SK-N-SH (cell line): ENCODE measurements around the gene CFAP43. TPM values are rescaled to one million over a fixed set of nuclear protein-coding genes. Genes with fewer than 3 reads are reported as not detected.

ENCODE experiments used
- CTCF ChIA-PET: fragments of 300-600, 350-600 bp; formaldehyde crosslinking; extraction: SDS; loops from one replicate; lab custom pipeline; 2021; lab: Yijun Ruan, JAX
- POLR2A ChIA-PET: fragments of 350-600 bp; sonication (Branson Sonifier 250); formaldehyde crosslinking; extraction: SDS; loops from one replicate; lab custom pipeline; 2020; ENCODE audit warnings: antibody characterized with exemption, inconsistent platforms; lab: Yijun Ruan, JAX
- DNase-seq: peaks from one replicate; pipeline ENCODE4 v3.0.0; 2012
- H2AFZ ChIP-seq: fragments of 200-600 bp; sonication (generic); 2 replicates; pipeline ENCODE4 v1.8.1; 2016; ENCODE audit warnings: antibody characterized with exemption, mild to moderate bottlenecking, low read depth
- H3F3A ChIP-seq: fragments of 200-600 bp; sonication (generic); replicated peaks from 2 replicates; pipeline ENCODE3; 2016; ENCODE audit warnings: antibody characterized with exemption, mild to moderate bottlenecking; ENCODE audit not compliant: insufficient read depth
- H3K27ac ChIP-seq, 2 experiments: fragments of 200-500 bp in 1 of 2; fragments of 200-600 bp in 1 of 2; sonication (Bioruptor generic) in 1 of 2; sonication (generic), shearing (Covaris generic) in 1 of 2; 2 replicates each; pipeline versions ENCODE4 v1.5.1 to v1.6.1; 2014 to 2016; ENCODE audit warnings: low read depth in 2 of 2, inconsistent platforms in 1 of 2, low read length in 1 of 2, mild to moderate bottlenecking in 1 of 2, mixed read lengths in 1 of 2
- H3K27me3 ChIP-seq: fragments of 200-600 bp; sonication (generic), shearing (Covaris generic); 2 replicates; pipeline ENCODE4 v1.6.1; 2016; ENCODE audit warnings: mixed run types; ENCODE audit not compliant: insufficient read depth
- H3K36me3 ChIP-seq, 2 experiments: fragments of 200-500 bp in 1 of 2; fragments of 200-600 bp in 1 of 2; sonication (Bioruptor generic) in 1 of 2; sonication (generic) in 1 of 2; replicated peaks in 1 of 2; 2 replicates each; pipeline versions ENCODE3 to v1.5.1; 2014 to 2016; ENCODE audit warnings: low read length in 1 of 2, mild to moderate bottlenecking in 1 of 2; ENCODE audit not compliant: insufficient read depth in 2 of 2, control insufficient read depth in 1 of 2
- H3K4me1 ChIP-seq, 2 experiments: fragments of 200-500 bp in 1 of 2; fragments of 200-600 bp in 1 of 2; sonication (Bioruptor generic) in 1 of 2; sonication (generic), shearing (Covaris generic) in 1 of 2; 2 replicates each; pipeline versions ENCODE4 v1.5.1 to v1.6.1; 2014 to 2016; ENCODE audit warnings: low read depth in 1 of 2, low read length in 1 of 2, mixed run types in 1 of 2; ENCODE audit not compliant: insufficient read depth in 2 of 2, control insufficient read depth in 1 of 2
- H3K4me2 ChIP-seq: fragments of 200-600 bp; sonication (generic), shearing (Covaris generic); 2 replicates; pipeline ENCODE4 v1.6.1; 2017; ENCODE audit warnings: mixed run types
- H3K4me3 ChIP-seq, 2 experiments: fragments of 200-500 bp in 1 of 2; fragments of 200-600 bp in 1 of 2; sonication (Bioruptor generic) in 1 of 2; sonication (generic), shearing (Covaris generic) in 1 of 2; 2 replicates each; pipeline versions ENCODE4 v1.5.1 to v1.8.1; 2014 to 2016; ENCODE audit warnings: low read depth in 2 of 2, inconsistent platforms in 1 of 2, low read length in 1 of 2, mild to moderate bottlenecking in 1 of 2, mixed read lengths in 1 of 2, moderate library complexity in 1 of 2
- H3K79me2 ChIP-seq: fragments of 200-600 bp; sonication (generic); 2 replicates; pipeline ENCODE4 v1.8.1; 2017; ENCODE audit warnings: mild to moderate bottlenecking; ENCODE audit not compliant: insufficient read depth
- H3K9ac ChIP-seq: fragments of 200-600 bp; sonication (generic); 2 replicates; pipeline ENCODE4 v1.6.1; 2017; ENCODE audit warnings: mixed run types
- H3K9me2 ChIP-seq: fragments of 200-600 bp; sonication (generic); 2 replicates; pipeline ENCODE4 v1.6.1; 2017; ENCODE audit warnings: mixed run types
- H3K9me3 ChIP-seq: fragments of 200-600 bp; sonication (generic); 2 replicates; pipeline ENCODE4 v1.6.1; 2017; ENCODE audit warnings: mixed run types, mild to moderate bottlenecking, moderate library complexity
- H4K20me1 ChIP-seq: fragments of 200-600 bp; sonication (generic); 2 replicates; pipeline ENCODE4 v1.6.1; 2017; ENCODE audit warnings: mild to moderate bottlenecking, mixed run types; ENCODE audit not compliant: insufficient read depth
- FOSL2 ChIP-seq: IDR thresholded peaks from 2 replicates; pipeline ENCODE4 v1.4.0; 2012; ENCODE audit warnings: low read depth, mild to moderate bottlenecking, moderate library complexity, borderline replicate concordance
- FOXJ3 ChIP-seq: sonication (generic); formaldehyde crosslinking; IDR thresholded peaks from 2 replicates; pipeline ENCODE4 v1.5.1; 2020; ENCODE audit warnings: mild to moderate bottlenecking, missing genetic modification reagents
- FOXM1 ChIP-seq: IDR thresholded peaks from 2 replicates; pipeline ENCODE4 v1.4.0; 2012; ENCODE audit warnings: low read depth, mild to moderate bottlenecking
- JUND ChIP-seq: IDR thresholded peaks from 2 replicates; pipeline ENCODE4 v1.4.0; 2012
- RFX5 ChIP-seq: IDR thresholded peaks from 2 replicates; pipeline ENCODE4 v1.6.1; 2012; ENCODE audit warnings: mild to moderate bottlenecking, improper control_type of control experiment, low read length
- TCF12 ChIP-seq: IDR thresholded peaks from 2 replicates; pipeline ENCODE4 v1.4.0; 2012
- WGBS: methylation state at CpG from one replicate; pipeline ENCODE4 v1.1.6; 2017; ENCODE audit warnings: low lambda C conversion rate; 5-methylcytosine and 5-hydroxymethylcytosine counted together
- polyA plus RNA-seq, 3 experiments: library from polyadenylated mRNA; depleted of rRNA; stranded (reverse); fragments of >200 nt; gene quantifications; 2 replicates each; pipeline ENCODE4 v1.2.3, GENCODE V29; 2012
- TF ChIP-seq, protein P1 (sequence below): IDR thresholded peaks from 2 replicates; pipeline ENCODE4 v1.6.1; 2012; ENCODE audit warnings: mild to moderate bottlenecking, low read depth, low read length, moderate library complexity
- TF ChIP-seq, protein P2 (sequence below): IDR thresholded peaks from 2 replicates; pipeline ENCODE4; 2012

The CFAP43 gene
- polyA plus RNA-seq, 1 of the 3 experiments (the other 2 are of a cell fraction) = 0.35 TPM

DNA sequence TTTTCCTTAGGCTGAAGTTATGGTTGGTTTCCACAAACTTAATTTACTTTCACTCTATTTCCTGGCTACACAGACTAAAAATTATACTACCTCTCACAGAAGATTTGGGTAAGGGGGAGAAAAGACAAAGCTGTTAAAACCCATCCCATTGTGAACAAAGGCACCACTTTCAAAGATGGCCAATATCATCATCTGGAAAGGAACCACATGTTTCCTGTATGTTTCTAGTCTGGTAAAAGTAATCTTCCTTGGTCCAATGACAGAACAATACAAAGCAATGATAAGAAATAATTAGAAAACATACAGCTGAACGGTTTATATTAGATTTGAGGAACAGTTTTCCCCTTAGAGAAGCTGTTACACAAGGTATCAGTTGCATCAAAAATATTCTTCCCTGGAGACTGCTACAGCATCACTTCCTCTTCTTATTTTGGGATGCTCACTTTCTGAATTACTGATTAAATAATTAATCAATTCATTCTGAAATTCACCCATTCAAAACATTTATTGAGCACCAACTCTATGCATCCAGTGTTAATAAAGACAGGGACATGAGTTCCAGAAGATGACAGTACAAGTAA, 118.7 kb downstream of the CFAP43 start:
- H3K36me3 ChIP-seq = no peaks in the 10 kb centered on the region
- H3K4me2 ChIP-seq = no peak overlapping the region
- H3F3A ChIP-seq = peaks cover 25% of the 10 kb centered on the region
- no peak overlapping the region for H3K9ac ChIP-seq
- DNase-seq = no peak
- no peak overlapping the region for H3K27ac ChIP-seq
- TF ChIP-seq, protein P1, sequence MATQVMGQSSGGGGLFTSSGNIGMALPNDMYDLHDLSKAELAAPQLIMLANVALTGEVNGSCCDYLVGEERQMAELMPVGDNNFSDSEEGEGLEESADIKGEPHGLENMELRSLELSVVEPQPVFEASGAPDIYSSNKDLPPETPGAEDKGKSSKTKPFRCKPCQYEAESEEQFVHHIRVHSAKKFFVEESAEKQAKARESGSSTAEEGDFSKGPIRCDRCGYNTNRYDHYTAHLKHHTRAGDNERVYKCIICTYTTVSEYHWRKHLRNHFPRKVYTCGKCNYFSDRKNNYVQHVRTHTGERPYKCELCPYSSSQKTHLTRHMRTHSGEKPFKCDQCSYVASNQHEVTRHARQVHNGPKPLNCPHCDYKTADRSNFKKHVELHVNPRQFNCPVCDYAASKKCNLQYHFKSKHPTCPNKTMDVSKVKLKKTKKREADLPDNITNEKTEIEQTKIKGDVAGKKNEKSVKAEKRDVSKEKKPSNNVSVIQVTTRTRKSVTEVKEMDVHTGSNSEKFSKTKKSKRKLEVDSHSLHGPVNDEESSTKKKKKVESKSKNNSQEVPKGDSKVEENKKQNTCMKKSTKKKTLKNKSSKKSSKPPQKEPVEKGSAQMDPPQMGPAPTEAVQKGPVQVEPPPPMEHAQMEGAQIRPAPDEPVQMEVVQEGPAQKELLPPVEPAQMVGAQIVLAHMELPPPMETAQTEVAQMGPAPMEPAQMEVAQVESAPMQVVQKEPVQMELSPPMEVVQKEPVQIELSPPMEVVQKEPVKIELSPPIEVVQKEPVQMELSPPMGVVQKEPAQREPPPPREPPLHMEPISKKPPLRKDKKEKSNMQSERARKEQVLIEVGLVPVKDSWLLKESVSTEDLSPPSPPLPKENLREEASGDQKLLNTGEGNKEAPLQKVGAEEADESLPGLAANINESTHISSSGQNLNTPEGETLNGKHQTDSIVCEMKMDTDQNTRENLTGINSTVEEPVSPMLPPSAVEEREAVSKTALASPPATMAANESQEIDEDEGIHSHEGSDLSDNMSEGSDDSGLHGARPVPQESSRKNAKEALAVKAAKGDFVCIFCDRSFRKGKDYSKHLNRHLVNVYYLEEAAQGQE = no peak
- TF ChIP-seq TCF12 = no peak
- TF ChIP-seq FOXM1 = no peak
- TF ChIP-seq FOXJ3 (CRISPR knock-in tag) = no peak
- ChIA-PET CTCF (interaction anchor here (1.6 kb wide), 1 partner anchor 8 kb away, joined by 6 read pairs; the partner anchor contains the start of gene SFR1), POLR2A (no interaction called here)
- H3K4me3 ChIP-seq = no peak overlapping the region
- H4K20me1 ChIP-seq = no peaks in the 10 kb centered on the region
- H3K79me2 ChIP-seq = no peaks in the 10 kb centered on the region
- no peaks in the 10 kb centered on the region for H3K9me2 ChIP-seq
- no peaks in the 10 kb centered on the region for H3K4me1 ChIP-seq
- no peak overlapping the region for H2AFZ ChIP-seq
- no peaks in the 10 kb centered on the region for H3K27me3 ChIP-seq
- 30% methylated on average over 1 of the region's 1 CpG for WGBS
- no peaks in the 10 kb centered on the region for H3K9me3 ChIP-seq

DNA sequence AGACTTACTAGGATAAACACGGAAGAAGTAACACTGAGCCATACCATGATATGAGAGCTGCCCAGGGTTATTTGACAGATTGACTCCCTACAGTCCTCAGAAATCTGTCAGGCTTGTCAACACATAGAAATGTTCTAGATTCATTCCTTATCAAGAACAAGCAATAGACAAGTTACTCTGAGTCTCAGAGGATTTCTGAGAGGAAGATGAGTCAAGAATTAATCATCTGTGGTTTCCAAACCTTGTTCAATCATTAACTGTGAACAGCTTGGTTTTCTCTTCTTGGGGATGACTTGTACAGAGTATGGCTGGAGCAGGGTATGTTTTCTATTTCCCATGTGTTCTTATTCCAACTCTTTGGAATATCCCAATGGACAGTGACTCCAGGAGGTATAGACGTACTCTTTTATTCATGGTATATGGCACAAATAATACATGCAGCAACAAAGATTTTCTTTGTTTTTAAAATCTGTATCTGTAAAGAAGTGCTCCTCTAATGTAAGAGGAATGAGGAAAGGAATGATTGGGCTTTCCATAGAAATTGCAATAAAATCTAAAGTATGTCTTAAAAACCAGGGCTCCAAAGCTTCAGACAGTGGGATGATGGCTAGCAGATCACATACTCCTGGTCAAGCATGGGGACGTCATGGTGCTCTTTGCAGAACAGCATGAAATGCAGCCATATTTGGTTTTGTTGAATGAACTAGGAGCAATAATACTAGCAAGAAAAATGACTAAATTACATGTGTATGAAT, 122.1 kb downstream of the CFAP43 start:
- Histone ChIP-seq H3K9me2 (no peaks in the 10 kb centered on the region), H3K27me3 (no peaks in the 10 kb centered on the region), H3K27ac (peak overlapping the region in 1 of 2 experiments; percentile 45; a peak in 2 of 4 replicates), H3K4me1 (no peaks in the 10 kb centered on the region), H3F3A (peaks cover 25% of the 10 kb centered on the region), H3K79me2 (no peaks in the 10 kb centered on the region), H3K9me3 (no peaks in the 10 kb centered on the region), H3K9ac (no peak overlapping the region), H4K20me1 (no peaks in the 10 kb centered on the region), H3K4me3 (no peak overlapping the region), H3K36me3 (no peaks in the 10 kb centered on the region), H3K4me2 (0 out of 2 replicates have a peak overlapping the region, but pooled peaks have one; percentile 6), H2AFZ (no peak overlapping the region)
- TF ChIP-seq TCF12 = peak; percentile 68
- no peak for TF ChIP-seq RFX5
- no peak for TF ChIP-seq FOXM1
- peak; percentile 68; the same call in 1 of the 2 replicates for TF ChIP-seq FOSL2
- TF ChIP-seq JUND = peak; percentile 48
- TF ChIP-seq, protein P2, sequence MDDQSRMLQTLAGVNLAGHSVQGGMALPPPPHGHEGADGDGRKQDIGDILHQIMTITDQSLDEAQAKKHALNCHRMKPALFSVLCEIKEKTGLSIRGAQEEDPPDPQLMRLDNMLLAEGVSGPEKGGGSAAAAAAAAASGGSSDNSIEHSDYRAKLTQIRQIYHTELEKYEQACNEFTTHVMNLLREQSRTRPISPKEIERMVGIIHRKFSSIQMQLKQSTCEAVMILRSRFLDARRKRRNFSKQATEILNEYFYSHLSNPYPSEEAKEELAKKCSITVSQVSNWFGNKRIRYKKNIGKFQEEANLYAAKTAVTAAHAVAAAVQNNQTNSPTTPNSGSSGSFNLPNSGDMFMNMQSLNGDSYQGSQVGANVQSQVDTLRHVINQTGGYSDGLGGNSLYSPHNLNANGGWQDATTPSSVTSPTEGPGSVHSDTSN = peak; percentile 68
- 60% methylated on average over 3 of the region's 3 CpGs for WGBS
- DNase-seq = no peak
- ChIA-PET POLR2A (no interaction called here), CTCF (interaction anchor here (0.8 to 1.9 kb wide), 4 partner anchors 10 to 225 kb away, joined by 3 to 6 read pairs (median 4); partner anchors contain the start of gene SFR1)
